GM18873 (cell line): ENCODE results near the gene ANP32B.

ENCODE experiments used
- ATAC-seq: cut with Tn5 transposase; IDR thresholded peaks from one replicate; pipeline ENCODE4 v1.9.1; 2021; ENCODE audit warnings: mild to moderate bottlenecking, moderate library complexity, moderate number of reproducible peaks; ENCODE audit not compliant: unreplicated experiment, low FRiP score

ANP32B gene

GRCh38 chr9:98056269-98057137 lies 73.4 kb downstream of the ANP32B start, which contains the start of gene NANS:
Gene NANS (plus strand): TSS chr9:98056732. CDS start chr9:98056809, 77 bp downstream.
- peak; percentile 86 for ATAC-seq

- ATAC-seq = no peak
Observed at GRCh38 chr9:98057138-98057799, 74.1 kb downstream of the ANP32B start.

GRCh38 chr9:98062161-98062560 lies 79.0 kb downstream of the ANP32B start:
- no peak for ATAC-seq

- ATAC-seq = no peak
Observed at GRCh38 chr9:98064623-98065392, 81.7 kb downstream of the ANP32B start.
